ENCODE measurements around the gene GABRA5.
"Not testable (repeated sequence)": the region's sequence is repeated elsewhere in the genome, so short reads cannot be mapped to it uniquely, and the experiment has no call there.

The GABRA5 gene

DNA sequence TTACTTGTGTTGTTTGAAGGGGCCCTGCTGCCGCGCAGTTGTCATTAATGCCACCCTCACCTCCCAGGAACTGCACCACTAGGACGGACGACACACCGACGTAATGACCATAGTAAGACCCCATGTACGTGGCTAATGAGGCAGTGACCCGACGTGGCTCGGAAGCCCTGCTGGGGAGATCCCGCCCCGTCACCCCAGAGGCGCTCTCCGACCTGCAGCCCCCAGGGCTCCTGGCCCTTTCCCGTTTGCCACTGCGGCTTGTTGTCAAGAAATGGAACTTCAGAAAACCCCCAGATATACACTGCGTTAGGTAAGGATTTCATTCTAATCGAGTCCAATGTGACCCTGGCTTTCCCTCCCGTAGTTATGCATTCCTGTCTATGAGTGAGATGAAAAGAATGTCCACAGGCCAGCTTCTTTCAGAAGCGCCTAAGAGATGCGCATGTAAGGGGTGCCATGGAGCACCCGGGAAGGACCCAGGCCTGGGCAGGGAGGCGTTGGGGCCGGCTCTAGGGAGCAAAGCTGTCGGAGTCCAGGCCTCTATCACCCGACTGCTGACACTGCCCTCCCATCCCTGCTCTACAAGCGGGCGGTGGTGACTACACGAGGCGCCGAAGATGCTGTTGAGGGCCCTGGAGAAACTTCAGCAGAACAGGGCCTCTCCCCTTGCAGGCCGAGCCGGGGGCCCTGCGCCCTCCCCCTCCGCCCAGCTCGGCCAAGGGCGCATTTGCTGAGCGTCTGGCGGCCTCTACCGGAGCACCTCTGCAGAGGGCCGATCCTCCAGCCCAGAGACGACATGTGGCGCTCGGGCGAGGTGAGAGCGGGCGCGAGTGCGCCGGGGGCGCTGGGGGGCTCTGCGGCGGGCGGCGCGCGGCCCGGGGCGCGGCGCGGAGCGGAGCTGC is at the start of gene GABRA5:
TSS of gene GABRA5 (plus strand) at position 765 of the 902 bp plus-strand sequence. CDS start 2,187 bp downstream, outside the sequence.
- DNase-seq: no peak

GRCh38 chr15:26831191-26831590 is 35.7 kb upstream of the GABRA5 start:
- DNase-seq: not testable (repeated sequence)

- no peak for DNase-seq
Observed at GRCh38 chr15:26831951-26832350, 34.9 kb upstream of the GABRA5 start.

DNA sequence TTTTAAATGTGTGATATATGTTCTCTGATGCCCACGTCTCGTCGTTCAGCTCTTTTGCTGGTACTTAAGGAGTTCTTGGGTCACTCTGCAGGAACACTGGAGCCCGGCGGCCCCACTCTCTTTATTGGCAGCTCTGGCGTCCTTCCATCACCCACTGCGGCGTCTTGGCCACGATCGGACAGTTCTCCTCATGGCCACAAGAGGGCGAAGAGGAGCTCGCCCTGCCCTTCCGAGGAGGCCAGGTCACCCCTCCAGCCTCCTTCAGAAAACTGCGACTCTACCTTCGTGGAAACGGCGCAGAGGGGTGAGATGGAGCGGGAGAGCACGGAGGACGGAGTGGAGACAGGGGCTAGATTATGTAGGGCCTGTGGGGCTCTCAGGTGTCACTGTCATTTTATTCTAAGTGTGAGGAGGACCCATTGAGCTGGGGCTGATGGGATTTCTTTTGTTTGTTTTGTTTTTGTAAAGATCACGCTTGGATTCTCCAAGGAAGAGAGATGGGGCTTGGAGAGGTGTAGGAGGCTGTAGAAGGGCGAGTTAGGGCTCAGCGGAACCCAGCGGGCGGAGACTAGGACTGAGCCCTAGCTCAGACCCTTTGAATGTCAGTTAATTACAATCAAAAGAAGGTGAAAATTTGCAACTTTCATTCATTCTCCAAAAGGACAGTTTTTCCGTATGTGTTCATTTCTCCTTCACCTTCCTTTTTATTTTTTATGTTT is 28.0 kb upstream of the GABRA5 start:
- DNase-seq: no peak

- DNase-seq: no peak
Observed at GRCh38 chr15:26841514-26841913, 25.3 kb upstream of the GABRA5 start.

GRCh38 chr15:26841941-26842340 is 24.9 kb upstream of the GABRA5 start:
- no peak for DNase-seq

- DNase-seq: no peak
Observed at GRCh38 chr15:26842391-26842790, 24.5 kb upstream of the GABRA5 start.

DNA sequence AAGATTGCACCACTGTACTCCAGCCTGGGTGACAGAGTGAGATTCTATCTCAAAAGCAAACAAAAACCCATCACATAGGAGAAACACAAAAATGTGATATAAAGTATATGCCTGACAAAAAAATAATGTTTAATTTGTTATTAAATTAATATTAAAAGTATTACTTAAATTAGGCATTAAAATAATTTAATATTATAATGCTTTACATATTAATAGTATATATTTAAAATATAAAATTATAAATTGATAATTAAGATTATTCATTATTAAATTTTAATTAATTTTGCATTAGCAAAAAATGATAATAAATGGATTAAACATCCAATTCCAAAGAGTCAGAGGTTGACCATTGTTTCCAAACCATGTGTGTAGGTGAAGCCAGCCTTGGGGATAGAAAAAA is 22.0 kb upstream of the GABRA5 start:
- DNase-seq: no peak

DNA sequence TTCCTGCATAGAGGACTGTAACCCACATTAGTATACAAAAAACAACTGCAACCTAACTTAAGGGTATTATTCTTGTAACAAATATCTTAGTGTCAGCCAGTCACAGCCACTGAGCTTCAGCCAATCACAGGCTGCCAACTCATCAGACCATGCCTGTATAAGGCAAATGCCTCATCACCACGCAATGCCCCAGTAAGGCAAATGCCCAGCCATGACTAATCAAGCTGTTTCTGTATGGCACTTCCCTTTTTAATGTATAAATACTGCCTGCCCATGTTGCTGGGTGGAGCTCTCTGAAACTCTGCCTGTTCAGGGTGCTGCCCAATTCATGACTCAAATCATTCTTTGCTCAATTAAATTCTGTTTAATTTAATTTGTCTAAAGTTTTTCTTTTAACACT is 18.4 kb upstream of the GABRA5 start:
- DNase-seq: no peak

DNA sequence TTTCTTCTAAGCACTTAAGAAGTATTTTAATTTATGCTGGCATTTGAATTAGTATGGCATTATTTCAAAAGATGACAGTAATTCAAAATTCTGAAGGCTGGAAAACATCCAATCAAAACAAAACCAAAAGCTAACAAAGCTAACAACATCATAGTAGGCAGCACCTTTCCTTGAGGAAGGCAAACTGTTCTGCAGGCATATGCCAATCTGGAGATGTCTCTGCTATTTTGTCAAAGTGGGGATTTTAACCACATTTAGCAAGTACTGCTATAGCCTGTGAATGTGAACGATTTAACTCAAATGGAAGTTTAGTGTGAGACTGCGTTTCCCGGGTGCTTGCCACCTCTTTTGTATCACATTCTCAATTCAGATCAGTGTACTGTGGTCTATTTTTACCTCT is 16.7 kb upstream of the GABRA5 start:
- no peak for DNase-seq

DNA sequence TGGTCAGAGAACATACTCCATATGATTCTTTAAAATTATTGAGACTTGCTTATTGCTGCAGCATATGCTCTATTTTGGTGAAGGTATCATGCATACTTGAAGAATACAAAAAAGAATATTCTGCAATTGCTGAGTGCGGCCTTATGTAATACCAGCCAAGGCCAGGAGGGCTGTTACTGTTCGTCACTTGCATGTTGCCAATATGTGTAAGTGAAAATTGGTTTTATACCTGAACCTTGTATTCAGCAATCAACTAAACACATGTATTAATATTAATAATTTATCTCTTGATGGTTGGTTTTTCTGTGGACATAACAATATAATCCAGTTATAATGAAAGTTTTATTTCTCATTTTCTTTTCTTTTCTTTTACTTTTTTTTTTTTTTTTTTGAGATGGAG is 13.9 kb upstream of the GABRA5 start:
- DNase-seq: no peak

DNA sequence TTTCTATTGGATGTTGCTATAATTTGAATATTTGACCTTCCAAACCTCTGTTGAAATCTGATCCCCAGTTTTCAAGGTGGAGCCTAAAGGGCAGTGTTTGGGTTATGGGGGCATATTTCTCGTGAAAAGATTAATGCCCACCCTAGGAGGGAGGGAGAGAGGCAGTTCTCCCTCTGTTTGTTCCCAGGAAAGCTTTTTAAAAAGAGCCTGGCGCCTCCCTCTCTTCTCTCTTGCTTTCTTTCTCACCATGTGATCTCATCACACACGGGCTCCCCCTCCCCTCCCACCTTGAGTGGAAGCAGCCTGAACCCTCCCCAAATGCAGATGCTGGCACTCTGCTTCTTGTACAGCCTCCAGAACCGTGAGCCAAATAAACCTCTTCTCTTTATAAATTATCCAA is 12.4 kb upstream of the GABRA5 start:
- no peak for DNase-seq

GRCh38 chr15:26864664-26865191 is 2.1 kb upstream of the GABRA5 start:
- no peak for DNase-seq

- DNase-seq: no peak
Observed at GRCh38 chr15:26867200-26868007, 542 bp downstream of the GABRA5 start.

GRCh38 chr15:26868029-26868685 is 1.3 kb downstream of the GABRA5 start:
- no peak for DNase-seq

DNA sequence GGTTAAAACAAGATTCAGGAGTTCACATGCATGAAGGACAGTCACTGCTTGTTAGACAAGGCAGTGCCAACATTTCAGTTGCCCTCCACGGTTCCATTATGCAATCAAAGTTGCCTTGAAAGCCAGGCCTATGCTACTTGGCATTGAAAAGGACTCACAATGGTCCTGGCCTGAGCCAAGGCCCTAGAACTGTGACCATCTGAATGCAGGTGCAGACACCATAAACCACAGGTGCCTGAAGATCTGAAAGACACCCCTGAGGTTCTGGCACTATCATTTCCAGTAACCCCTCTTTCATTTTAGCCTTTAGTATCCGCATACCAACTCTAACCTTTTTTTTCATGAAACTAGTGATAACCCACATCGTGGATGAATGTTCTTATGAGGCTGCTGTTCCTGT is 2.8 kb downstream of the GABRA5 start:
- no peak for DNase-seq

DNA sequence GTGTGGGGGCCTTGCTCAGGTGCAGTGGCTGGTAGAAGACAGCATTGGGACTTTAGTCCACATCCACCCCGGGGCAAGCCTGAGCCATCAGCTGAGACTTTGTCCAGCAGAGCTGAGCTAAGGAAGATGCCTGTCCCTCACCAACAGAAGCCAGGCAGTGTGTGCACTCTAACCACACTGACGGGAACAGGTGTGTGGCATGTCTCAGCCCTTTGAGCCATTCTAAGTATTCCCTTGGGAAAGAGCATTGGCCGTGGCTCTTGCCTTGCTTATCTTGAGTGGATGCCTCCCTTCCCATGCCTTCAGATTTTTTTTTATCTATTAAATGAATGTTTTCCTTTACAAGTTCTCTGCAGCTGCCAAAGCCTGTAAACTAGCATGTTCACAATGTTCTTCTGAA is 3.5 kb downstream of the GABRA5 start:
- no peak for DNase-seq

DNA sequence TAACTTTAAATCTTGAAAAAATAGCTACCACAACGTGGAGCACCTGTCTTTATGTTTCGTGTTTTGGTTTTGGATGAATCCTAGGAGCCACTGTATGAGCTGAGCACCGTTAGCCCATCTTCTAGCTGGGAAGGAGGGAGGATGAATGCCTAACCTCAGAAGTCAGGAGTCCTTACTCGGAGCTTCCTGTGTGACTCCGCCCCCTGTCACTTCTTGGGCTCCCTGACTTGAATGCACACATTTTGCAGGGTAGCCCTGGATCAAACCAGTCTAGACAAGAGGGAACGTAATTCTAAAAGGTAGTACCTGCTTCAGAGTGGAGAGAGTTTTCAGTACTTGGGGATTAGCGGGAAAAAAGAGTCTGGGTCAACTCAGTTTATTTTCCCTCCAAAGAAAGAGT is 5.3 kb downstream of the GABRA5 start:
- no peak for DNase-seq

- DNase-seq: no peak
Observed at GRCh38 chr15:26873846-26874245, 7.0 kb downstream of the GABRA5 start.

DNA sequence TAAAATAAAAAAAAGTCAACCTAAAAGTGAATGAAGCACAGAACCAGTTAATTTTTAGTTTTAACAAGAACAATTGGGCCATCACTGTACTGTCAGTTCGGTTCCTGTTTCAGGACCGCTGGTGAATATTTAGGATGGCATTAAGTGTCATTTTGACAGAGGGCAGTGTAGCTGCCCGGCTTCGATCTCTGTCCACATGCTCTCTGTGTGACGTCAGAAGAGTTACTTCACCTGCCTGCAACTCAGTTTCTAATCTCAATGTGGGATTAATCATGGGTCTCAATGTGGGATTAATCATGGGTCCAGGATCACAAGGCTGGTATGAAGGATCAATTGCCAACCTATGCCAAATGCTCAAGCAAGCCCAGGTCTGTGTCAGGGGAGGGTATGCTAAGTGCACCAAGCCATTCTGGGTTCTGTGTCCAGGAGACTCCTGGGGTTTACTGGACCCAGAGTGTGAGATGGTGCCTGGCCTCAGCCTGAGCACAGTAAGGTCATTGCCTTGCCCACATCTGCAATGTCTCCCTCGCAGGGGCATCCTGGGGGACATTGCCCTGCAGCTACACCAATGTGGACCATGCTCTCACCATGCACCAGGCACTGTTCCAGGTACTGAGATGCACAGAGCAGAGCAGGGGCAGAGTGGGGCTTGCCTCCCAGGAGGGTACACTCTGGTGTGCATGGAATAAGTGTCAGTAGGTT is 8.1 kb downstream of the GABRA5 start:
- no peak for DNase-seq

DNA sequence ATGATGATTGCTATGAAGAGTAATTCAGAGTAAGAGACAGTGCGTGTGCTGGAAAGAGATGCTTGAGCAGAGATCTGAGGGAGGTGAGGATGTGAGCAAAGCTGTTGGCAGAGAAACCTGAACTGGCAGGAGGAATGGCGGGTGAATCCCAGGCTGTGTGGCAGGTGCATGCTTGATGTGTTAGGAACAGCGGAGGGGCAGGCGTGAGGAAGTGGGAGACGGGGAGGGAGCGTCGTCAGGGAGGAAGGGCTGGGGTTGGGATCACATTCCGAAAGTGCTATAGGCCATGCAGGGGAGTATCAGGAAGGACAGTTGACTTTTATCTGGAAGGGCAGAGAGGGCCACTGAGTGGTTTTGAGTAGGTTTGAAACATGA is 8.6 kb downstream of the GABRA5 start:
- DNase-seq: no peak

DNA sequence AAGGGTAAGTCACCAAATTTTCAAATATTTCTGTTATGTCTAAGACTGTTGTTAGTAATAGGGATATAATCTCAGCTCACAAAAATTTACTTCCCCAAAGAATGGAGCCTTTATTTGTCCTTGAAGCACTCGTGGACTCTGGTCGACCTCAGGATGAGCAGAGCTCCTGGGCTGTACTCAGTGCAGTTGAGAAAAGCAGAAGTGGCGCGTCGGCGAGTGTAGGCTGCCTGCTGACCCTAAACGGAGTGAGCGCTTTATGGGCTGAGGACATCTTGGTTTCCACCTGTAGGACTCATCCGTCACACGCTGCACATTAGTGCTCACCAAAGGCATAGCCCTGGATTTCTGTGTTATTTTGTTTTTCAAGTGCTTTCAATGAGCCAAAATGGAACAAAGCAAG is 11.0 kb downstream of the GABRA5 start:
- DNase-seq: no peak

Measured in activated CD8-positive, alpha-beta memory T cell treated with anti-CD3 and anti-CD28 coated beads, Interleukin-2, amount 50 U/mL, for 4 hours (primary cell).